Transverse colon (tissue), 4 donors: ENCODE measurements around the gene OLFM2. TPM values are rescaled to one million over a fixed set of nuclear protein-coding genes. Genes with fewer than 3 reads are reported as not detected.

Experiments
- DNase-seq: peaks from one replicate; pipeline ENCODE4 v3.0.0-alpha.2; 2019
- H3K27ac ChIP-seq, 4 donors: fragments of 200-600 bp; sonication (generic); 2 replicates each; pipeline ENCODE4 v1.5.1; 2016 to 2018; ENCODE audit warnings: inconsistent platforms in 4 of 4
- H3K27me3 ChIP-seq: fragments of 200-600 bp; sonication (generic); 2 replicates; pipeline ENCODE4 v1.5.1; 2017; ENCODE audit warnings: inconsistent platforms
- H3K36me3 ChIP-seq, 4 donors: fragments of 200-600 bp; sonication (generic); 2 replicates each; pipeline ENCODE4 v1.5.1; 2017 to 2019; ENCODE audit warnings: inconsistent platforms in 4 of 4
- H3K4me1 ChIP-seq, 4 donors: fragments of 200-600 bp; sonication (generic); 2 replicates each; pipeline ENCODE4 v1.5.1; 2017 to 2020; ENCODE audit warnings: inconsistent platforms in 4 of 4
- H3K4me3 ChIP-seq, 4 donors: fragments of 200-600 bp; sonication (generic); 1 replicate in 1 of 4; 2 replicates in 3 of 4; pipeline versions ENCODE4 v1.5.1 to v1.6.1; 2017 to 2019; ENCODE audit warnings: inconsistent platforms in 4 of 4
- H3K9me3 ChIP-seq, 2 donors: fragments of 200-600 bp; sonication (generic); 2 replicates each; pipeline ENCODE4 v1.5.1; 2017 to 2019; ENCODE audit warnings: inconsistent platforms in 2 of 2
- CTCF ChIP-seq, 5 experiments: fragments of 200-600 bp in 3 of 5; fragments of 450-650 bp in 2 of 5; sonication (generic) in 3 of 5; IDR thresholded peaks; 1 replicate in 2 of 5; 2 replicates in 3 of 5; pipeline ENCODE4 v1.5.1; 2016 to 2017; ENCODE audit warnings: antibody characterized with exemption in 5 of 5, inconsistent platforms in 3 of 5, mild to moderate bottlenecking in 2 of 5, moderate library complexity in 1 of 5
- EP300 ChIP-seq: sonication (generic); formaldehyde crosslinking; IDR thresholded peaks from one replicate; pipeline ENCODE4 v1.6.1; 2017; ENCODE audit warnings: antibody characterized with exemption, low read depth
- POLR2A ChIP-seq: fragments of 450-650 bp; IDR thresholded peaks from one replicate; pipeline ENCODE4 v1.6.1; 2016; ENCODE audit warnings: antibody characterized with exemption, mild to moderate bottlenecking, moderate library complexity
- POLR2AphosphoS5 ChIP-seq, 3 donors: sonication (generic); formaldehyde crosslinking; IDR thresholded peaks; one replicate each; pipeline ENCODE4 v1.6.1; 2016; ENCODE audit warnings: antibody characterized with exemption in 3 of 3
- WGBS, 2 donors: methylation state at CpG; one replicate each; pipeline ENCODE4 v1.1.5; 2018; ENCODE audit warnings: low coverage in 1 of 2; 5-methylcytosine and 5-hydroxymethylcytosine counted together
- in situ Hi-C, 4 donors: fragments of 200-750 bp; cut with MboI; loops; one replicate each; pipeline versions ENCODE4 v1.15.0 to v1.15.1; 2017; ENCODE audit warnings: low sequenced_read_pairs in 3 of 4, low pct_ligation_motif_present in 1 of 4, low pct_unique_long_range_greater_than_20kb in 1 of 4
- intact Hi-C: fragments of 100-400 bp; cut with DNase I; formaldehyde crosslinking; loops from one replicate; pipeline ENCODE4 v1.15.1; 2023; ENCODE audit warnings: low total_unique reads
- total RNA-seq, 4 donors: library from RNA; depleted of rRNA; stranded (reverse); fragments of >200 nt; gene quantifications; one replicate each; pipeline ENCODE4 v1.1.0, GENCODE V29; 2016

Gene OLFM2
- total RNA-seq, 4 donors from 2014 or later: 2.0 to 2.7 TPM; not detected in 2

- TF ChIP-seq CTCF (IDR thresholded peaks at IDR 0.05) (no peak), POLR2AphosphoS5 (IDR thresholded peaks at IDR 0.05) (no peak), POLR2A (no peak), EP300 (no peak)
- H3K27ac ChIP-seq: no peak overlapping the region
- no peak overlapping the region for H3K4me3 ChIP-seq
- H3K4me1 ChIP-seq: no peaks in the 10 kb centered on the region
- intact Hi-C loops: no loop called here
- no peak for DNase-seq
- 85% methylated on average over 15 to 16 of the region's 16 CpGs for WGBS, 2 donors
- H3K27me3 ChIP-seq: no peaks in the 10 kb centered on the region
- H3K9me3 ChIP-seq: no peaks in the 10 kb centered on the region
- H3K36me3 ChIP-seq: no peaks in the 10 kb centered on the region
- in situ Hi-C loops: no loop called here
Measured at GRCh38 chr19:9865732-9866501, 70.4 kb downstream of the OLFM2 start.

- 71% methylated on average over 5 of the region's 5 CpGs; no CpG with 5 or more reads in 1 of the 2 donors for WGBS, 2 donors
- Histone ChIP-seq H3K4me3 (no peak overlapping the region), H3K36me3 (no peaks in the 10 kb centered on the region), H3K9me3 (no peaks in the 10 kb centered on the region), H3K4me1 (no peaks in the 10 kb centered on the region), H3K27ac (no peak overlapping the region), H3K27me3 (no peaks in the 10 kb centered on the region)
- intact Hi-C loops (no loop called here), in situ Hi-C loops (no loop called here)
- no peak for DNase-seq
- TF ChIP-seq CTCF (IDR thresholded peaks at IDR 0.05) (no peak), POLR2A (no peak), EP300 (no peak), POLR2AphosphoS5 (IDR thresholded peaks at IDR 0.05) (no peak)
Measured at GRCh38 chr19:9863759-9864158, 72.6 kb downstream of the OLFM2 start.

- TF ChIP-seq EP300 (no peak), POLR2A (no peak), CTCF (IDR thresholded peaks at IDR 0.05) (no peak), POLR2AphosphoS5 (IDR thresholded peaks at IDR 0.05) (no peak)
- Histone ChIP-seq H3K9me3 (no peaks in the 10 kb centered on the region), H3K4me3 (no peak overlapping the region), H3K27me3 (no peaks in the 10 kb centered on the region), H3K36me3 (no peaks in the 10 kb centered on the region), H3K27ac (no peak overlapping the region), H3K4me1 (no peaks in the 10 kb centered on the region)
- intact Hi-C loops: no loop called here
- no peak for DNase-seq
- in situ Hi-C loops: no loop called here
- WGBS, 2 donors: 73 to 85% methylated on average over 4 of the region's 4 CpGs
Measured at GRCh38 chr19:9862938-9863337, 73.4 kb downstream of the OLFM2 start.

GRCh38 chr19:9861503-9861902, 74.8 kb downstream of the OLFM2 start:
- H3K9me3 ChIP-seq: no peaks in the 10 kb centered on the region
- H3K4me1 ChIP-seq: no peaks in the 10 kb centered on the region
- no peaks in the 10 kb centered on the region for H3K36me3 ChIP-seq
- TF ChIP-seq POLR2A (no peak), POLR2AphosphoS5 (IDR thresholded peaks at IDR 0.05) (no peak), EP300 (no peak), CTCF (IDR thresholded peaks at IDR 0.05) (no peak)
- H3K27me3 ChIP-seq: no peaks in the 10 kb centered on the region
- in situ Hi-C loops: no loop called here
- no peak for DNase-seq
- no peak overlapping the region for H3K27ac ChIP-seq
- H3K4me3 ChIP-seq: no peak overlapping the region
- WGBS, 2 donors: 92% methylated on average over 1 of the region's 1 CpG; no CpG with 5 or more reads in 1 of the 2 donors
- intact Hi-C loops: no loop called here
